RCC 7860 (cell line): ENCODE data around the gene DOK6.
"Not testable (repeated sequence)": the region's sequence is repeated elsewhere in the genome, so short reads cannot be mapped to it uniquely, and the experiment has no call there.

Source experiments
- DNase-seq: peaks from one replicate; pipeline ENCODE4 v3.0.0-alpha.2; 2015; ENCODE audit warnings: low spot score
- FAIRE-seq: peaks from 2 replicates; lab custom pipeline; 2012; peaks lifted over from hg19 to GRCh38; lab: Jason Lieb, UNC

Gene DOK6

GRCh38 chr18:69787825-69788547 is 387.3 kb downstream of the DOK6 start:
- FAIRE-seq (no peak), DNase-seq (no peak)

- DNase-seq (no peak), FAIRE-seq (no peak)
These were observed 389.1 kb downstream of the DOK6 start for GRCh38 chr18:69789794-69790193.

DNA sequence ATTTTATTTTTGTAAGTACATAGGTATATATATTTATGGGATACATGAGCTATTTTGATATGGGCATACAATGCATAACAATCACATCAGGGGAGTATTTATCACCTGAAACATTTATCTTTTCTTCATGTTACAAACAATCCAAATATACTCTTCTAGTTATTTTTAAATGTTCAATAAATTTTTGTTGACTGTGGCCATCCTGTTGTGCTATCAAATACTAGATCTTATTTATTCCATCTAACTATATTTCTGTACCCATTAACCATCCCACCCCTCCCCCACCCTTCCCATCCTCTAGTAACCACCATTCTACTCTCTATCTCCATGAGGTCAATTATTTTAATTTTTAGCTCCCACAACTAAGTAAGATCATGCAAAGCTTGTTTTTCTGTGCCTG is 390.0 kb downstream of the DOK6 start:
- FAIRE-seq = no peak

GRCh38 chr18:69795791-69796190 is 395.1 kb downstream of the DOK6 start:
- FAIRE-seq (no peak), DNase-seq (no peak)

More for the DNA sequence above, 390.0 kb downstream of the DOK6 start:
- no peak for DNase-seq

GRCh38 chr18:69804776-69805501 is 404.3 kb downstream of the DOK6 start:
- no peak for DNase-seq
- FAIRE-seq = no peak

DNA sequence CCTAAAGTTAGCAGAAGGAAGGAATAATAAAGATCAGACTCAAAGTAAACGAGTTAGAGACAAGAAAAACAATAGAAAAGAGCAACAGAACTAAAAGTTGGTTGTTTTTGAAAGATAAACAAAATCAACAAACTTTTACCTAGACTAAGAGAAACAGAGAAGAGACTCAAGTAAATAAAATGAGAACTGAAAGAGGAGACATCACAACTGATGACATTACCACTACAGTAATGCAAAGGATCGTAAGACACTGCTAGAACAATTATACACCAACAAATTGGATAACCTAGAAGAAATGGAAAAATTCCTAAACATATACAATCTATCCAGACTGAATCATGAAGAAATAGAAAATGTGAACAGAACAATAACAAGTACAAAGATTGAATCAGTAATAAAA is 407.7 kb downstream of the DOK6 start:
- FAIRE-seq (no peak), DNase-seq (no peak)

- no peak for DNase-seq
These were observed 412.9 kb downstream of the DOK6 start for GRCh38 chr18:69813559-69813958.

DNA sequence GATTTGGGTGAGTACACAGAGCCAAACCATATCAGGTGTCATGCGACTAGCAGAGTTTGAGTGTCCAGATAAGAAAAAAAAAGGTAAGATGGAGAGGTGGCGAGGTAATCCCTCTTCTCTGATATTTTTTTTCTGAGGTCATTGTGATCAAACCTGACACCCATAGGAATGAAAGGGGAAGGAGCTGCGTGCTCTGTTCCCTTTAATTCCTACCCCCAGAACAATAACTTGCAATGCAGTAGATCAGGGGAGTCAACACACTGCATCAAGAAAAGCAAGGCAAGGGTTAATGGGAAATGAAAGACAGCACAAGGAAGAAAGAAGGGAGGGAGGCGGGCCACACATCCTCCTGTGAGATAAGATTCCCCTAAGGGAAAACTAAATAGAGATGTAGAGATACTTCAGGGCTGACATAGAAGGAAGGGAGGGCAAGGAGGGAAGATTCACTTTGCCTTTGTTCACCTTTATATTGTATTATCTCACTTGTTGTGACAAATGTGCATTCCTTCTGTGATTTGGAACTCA is 414.2 kb downstream of the DOK6 start:
- no peak for FAIRE-seq
- no peak for DNase-seq

More at GRCh38 chr18:69813559-69813958, 412.9 kb downstream of the DOK6 start:
- FAIRE-seq = no peak

DNA sequence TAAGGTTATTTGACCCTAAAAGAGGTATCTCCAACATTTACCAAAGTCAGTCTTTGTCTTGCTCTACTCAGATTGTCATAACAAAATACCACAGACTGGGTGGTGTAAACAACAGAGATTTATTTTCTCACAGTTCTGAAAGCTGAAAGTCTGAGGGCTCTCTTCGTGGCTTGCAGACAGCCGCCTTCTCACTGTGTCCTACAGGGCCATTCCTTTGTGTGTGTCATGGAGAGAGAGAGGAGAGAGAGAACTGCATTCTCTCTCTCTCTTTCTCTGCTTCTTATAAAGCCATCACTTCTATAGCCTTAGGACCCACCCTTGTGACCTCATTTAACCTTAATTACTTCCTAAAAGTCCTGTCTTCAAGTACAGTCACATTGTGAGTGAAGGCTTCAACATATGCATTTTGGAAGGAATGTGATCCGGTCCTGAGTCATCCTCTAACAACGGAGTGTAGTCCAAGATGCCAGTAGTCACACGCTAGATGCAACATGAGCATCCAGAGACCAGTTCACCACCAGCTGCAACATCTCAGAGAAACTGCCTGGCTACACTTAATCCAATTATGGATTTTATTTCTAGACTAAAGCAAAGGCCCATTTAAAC is 416.8 kb downstream of the DOK6 start:
- DNase-seq (no peak), FAIRE-seq (no peak)

GRCh38 chr18:69819460-69819859 is 418.8 kb downstream of the DOK6 start:
- DNase-seq (no peak), FAIRE-seq (no peak)

GRCh38 chr18:69820538-69820937 is 419.9 kb downstream of the DOK6 start:
- FAIRE-seq = no peak
- no peak for DNase-seq

GRCh38 chr18:69830189-69830588 is 429.5 kb downstream of the DOK6 start:
- no peak for FAIRE-seq
- DNase-seq = no peak

DNA sequence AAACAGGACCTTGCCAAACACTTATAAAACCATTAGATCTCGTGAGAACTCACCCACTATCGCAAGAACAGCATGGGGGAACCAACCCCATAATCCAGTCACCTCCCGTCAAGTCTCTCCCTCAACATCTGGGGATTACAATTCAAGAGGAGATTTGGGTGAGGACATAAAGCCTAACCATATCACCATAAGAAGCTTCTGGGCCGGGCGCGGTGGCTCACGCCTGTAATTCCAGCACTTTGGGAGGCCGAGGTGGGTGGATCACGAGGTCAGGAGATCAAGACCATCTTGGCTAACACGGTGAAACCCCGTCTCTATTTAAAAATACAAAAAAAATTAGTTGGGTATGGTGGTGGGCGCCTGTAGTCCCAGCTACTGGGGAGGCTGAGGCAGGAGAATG is 434.3 kb downstream of the DOK6 start:
- not testable (repeated sequence) for FAIRE-seq, DNase-seq

DNA sequence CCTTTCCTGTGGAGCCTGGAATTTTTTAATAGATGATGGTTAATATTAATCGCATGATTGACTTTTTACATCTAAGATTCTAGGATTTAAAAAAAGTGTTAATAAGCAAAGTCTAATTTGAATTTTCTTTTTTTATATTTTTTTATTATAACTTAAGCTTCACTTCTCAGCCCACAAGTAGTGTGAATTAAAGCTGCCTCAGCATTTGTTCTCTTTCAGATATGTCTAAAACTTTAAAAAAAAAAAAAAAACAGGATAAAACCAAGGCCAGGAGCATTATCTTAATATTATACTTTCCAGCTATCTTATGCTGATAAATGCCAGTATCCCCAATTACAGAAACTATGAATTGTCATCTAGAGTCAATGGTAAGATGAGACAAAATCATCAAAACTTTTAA is 437.3 kb downstream of the DOK6 start:
- DNase-seq (no peak), FAIRE-seq (no peak)

- DNase-seq = peak; percentile 8
- no peak for FAIRE-seq
These were observed 438.1 kb downstream of the DOK6 start for GRCh38 chr18:69838620-69839411.

GRCh38 chr18:69839497-69839896 is 438.8 kb downstream of the DOK6 start:
- DNase-seq (no peak), FAIRE-seq (no peak)

DNA sequence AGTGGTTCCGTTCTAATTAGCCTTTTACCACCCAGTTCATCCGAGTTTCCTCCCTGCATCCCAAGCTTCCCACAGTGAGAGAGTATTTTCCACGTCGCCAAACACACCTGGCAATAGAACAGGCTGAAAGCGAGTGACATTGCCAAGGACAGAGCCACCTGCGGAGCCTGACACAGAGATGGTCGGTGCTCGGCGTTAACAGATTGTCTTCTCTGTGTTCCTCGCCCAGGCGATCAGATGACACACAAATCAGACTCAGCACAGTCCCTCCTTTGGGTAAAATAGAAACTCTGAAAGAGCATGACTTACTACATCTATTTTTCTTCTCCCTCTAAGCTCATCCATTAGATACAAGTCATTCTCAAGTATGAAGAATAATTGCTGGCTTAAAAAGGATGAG is 439.3 kb downstream of the DOK6 start:
- FAIRE-seq = no peak

DNA sequence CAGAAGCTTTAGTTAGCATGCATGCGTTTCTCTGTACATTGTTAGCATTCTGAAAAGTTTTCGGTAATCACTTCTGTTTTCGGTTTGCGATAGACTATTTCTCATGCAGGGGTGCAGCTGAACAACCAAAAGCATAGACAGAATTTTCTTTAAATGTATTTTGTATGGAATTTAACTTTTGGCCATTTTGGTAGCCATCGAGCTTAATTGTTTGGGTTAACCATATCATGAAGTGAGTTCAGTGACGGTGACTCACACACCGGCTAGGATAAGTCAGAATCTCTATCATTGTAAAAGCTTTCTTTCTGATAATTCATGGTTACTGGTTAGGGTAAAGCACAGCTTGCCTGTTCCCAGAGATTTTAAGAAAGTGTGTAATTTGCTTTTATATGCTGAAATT is 439.8 kb downstream of the DOK6 start:
- FAIRE-seq (no peak), DNase-seq (no peak)

More for the DNA sequence above, 439.3 kb downstream of the DOK6 start:
- DNase-seq = no peak

- no peak for FAIRE-seq
- no peak for DNase-seq
These were observed 440.4 kb downstream of the DOK6 start for GRCh38 chr18:69841117-69841516.

- FAIRE-seq (no peak), DNase-seq (no peak)
These were observed 442.3 kb downstream of the DOK6 start for GRCh38 chr18:69843015-69843414.

DNA sequence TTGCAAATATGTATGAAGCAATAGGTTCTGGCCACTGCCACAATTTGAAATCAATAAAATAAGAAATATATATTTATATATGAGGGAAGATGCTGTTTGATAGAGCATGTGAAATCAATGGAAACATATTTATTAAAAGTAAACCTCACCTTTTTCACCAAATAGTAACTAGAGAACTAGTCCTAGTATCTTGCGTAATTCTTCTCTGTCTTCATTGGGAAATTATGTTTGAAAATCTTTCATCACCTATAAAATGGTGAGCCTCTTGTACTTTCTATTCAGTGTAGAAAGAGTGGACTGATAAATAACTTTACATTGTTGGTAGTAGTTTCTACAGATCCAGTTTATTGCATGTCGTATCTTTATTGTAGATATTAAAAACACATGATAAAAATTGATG is 444.0 kb downstream of the DOK6 start:
- no peak for FAIRE-seq
- DNase-seq = no peak
